HepG2 (cell line): ENCODE results near the gene ANKRD17. TPM values are rescaled to one million over a fixed set of nuclear protein-coding genes. Genes with fewer than 3 reads are reported as not detected.

Experiments used
- AKAP8 ChIP-seq: sonication (generic); formaldehyde crosslinking; IDR thresholded peaks from 2 replicates; pipeline ENCODE4 v1.5.1; 2020; ENCODE audit warnings: mild to moderate bottlenecking, missing genetic modification reagents
- BRF2 ChIP-seq: sonication (generic); formaldehyde crosslinking; IDR thresholded peaks from 2 replicates; pipeline ENCODE4 v1.8.1; 2022; ENCODE audit warnings: mild to moderate bottlenecking, missing genetic modification reagents
- ELF1 ChIP-seq: sonication (generic); formaldehyde crosslinking; IDR thresholded peaks from 2 replicates; pipeline ENCODE4 v1.4.0; 2020; ENCODE audit warnings: missing genetic modification reagents
- KMT2A ChIP-seq: sonication (generic); formaldehyde crosslinking; IDR thresholded peaks from 2 replicates; pipeline ENCODE4 v1.4.0; 2020; ENCODE audit warnings: missing genetic modification reagents
- MAFF ChIP-seq: IDR thresholded peaks from 2 replicates; pipeline ENCODE4 v1.6.1; 2011; ENCODE audit warnings: low read depth, low read length, improper control_type of control experiment
- MLX ChIP-seq: IDR thresholded peaks from 2 replicates; pipeline ENCODE4 v1.6.1; 2016
- NFE2L2 ChIP-seq: fragments of 150-350 bp; IDR thresholded peaks from 2 replicates; pipeline ENCODE4 v1.6.1; 2014; ENCODE audit warnings: low read length
- RNF2 ChIP-seq: fragments of 450-650 bp; conservative IDR thresholded peaks from 2 replicates; pipeline ENCODE4 v1.6.1; 2016; ENCODE audit warnings: low read depth
- SMYD3 ChIP-seq: sonication (generic); formaldehyde crosslinking; IDR thresholded peaks from 2 replicates; pipeline ENCODE4 v1.8.1; 2023; ENCODE audit warnings: mild to moderate bottlenecking, missing genetic modification reagents
- SRF ChIP-seq: IDR thresholded peaks from 2 replicates; pipeline ENCODE4 v1.6.1; 2011; ENCODE audit warnings: mild to moderate bottlenecking, low read depth, low read length, moderate library complexity
- TRIM24 ChIP-seq: sonication (generic); formaldehyde crosslinking; IDR thresholded peaks from 2 replicates; pipeline ENCODE4 v1.8.0; 2022; ENCODE audit warnings: mild to moderate bottlenecking, missing genetic modification reagents
- ZBTB2 ChIP-seq: sonication (generic); formaldehyde crosslinking; IDR thresholded peaks from 2 replicates; pipeline ENCODE4 v1.8.0; 2022; ENCODE audit warnings: low read depth, missing genetic modification reagents
- ZNF264 ChIP-seq: sonication (generic); formaldehyde crosslinking; IDR thresholded peaks from 2 replicates; pipeline ENCODE4 v1.4.0; 2020; ENCODE audit warnings: missing genetic modification reagents
- ZNF296 ChIP-seq: sonication (generic); formaldehyde crosslinking; conservative IDR thresholded peaks from 2 replicates; pipeline ENCODE4 v1.5.0; 2020; ENCODE audit warnings: mild to moderate bottlenecking, missing genetic modification reagents
- ZNF569 ChIP-seq: sonication (generic); formaldehyde crosslinking; IDR thresholded peaks from 2 replicates; pipeline ENCODE4 v1.5.0; 2020; ENCODE audit warnings: mild to moderate bottlenecking, missing genetic modification reagents, moderate library complexity, borderline replicate concordance
- ZNF891 ChIP-seq: sonication (generic); formaldehyde crosslinking; IDR thresholded peaks from 2 replicates; pipeline ENCODE4 v1.5.0; 2020; ENCODE audit warnings: mild to moderate bottlenecking, missing genetic modification reagents
- polyA plus RNA-seq, 8 experiments: library from polyadenylated mRNA; depleted of rRNA in 3 of 8; stranded (reverse) in 7 of 8; unstranded in 1 of 8; fragments of >200 nt; fragmentation: Illumina TruSeq in 4 of 8; extraction: Trizol in 4 of 8; gene quantifications; 2 replicates each; pipeline versions ENCODE4 v1.2.1 to v1.2.3, GENCODE V29; 2011 to 2016; ENCODE audit warnings: low read depth in 4 of 8, missing spikeins in 1 of 8, mixed read lengths in 1 of 8; ENCODE audit not compliant: insufficient read depth in 1 of 8
- total RNA-seq, 5 experiments: library from RNA; depleted of rRNA; stranded (reverse); fragments of >200 nt; fragmentation: Illumina TruSeq; extraction: Trizol; gene quantifications; 2 replicates each; pipeline ENCODE4 v1.2.3, GENCODE V29; 2016; ENCODE audit warnings: low read depth in 1 of 5
- TF ChIP-seq, protein P1 (sequence below): sonication (generic); formaldehyde crosslinking; IDR thresholded peaks from 2 replicates; pipeline ENCODE4; 2020; ENCODE audit warnings: missing genetic modification reagents, mild to moderate bottlenecking, borderline replicate concordance
- TF ChIP-seq, protein P2 (sequence below): sonication (generic); formaldehyde crosslinking; IDR thresholded peaks from 2 replicates; pipeline ENCODE4 v1.4.0; 2020; ENCODE audit warnings: mild to moderate bottlenecking, missing genetic modification reagents, borderline replicate concordance

ANKRD17 gene
- total and polyA plus RNA-seq, 2 of the 13 experiments (the other 11 are each of a cell fraction or from before 2014, with no cell fraction given): 55.7 to 61.1 TPM

DNA sequence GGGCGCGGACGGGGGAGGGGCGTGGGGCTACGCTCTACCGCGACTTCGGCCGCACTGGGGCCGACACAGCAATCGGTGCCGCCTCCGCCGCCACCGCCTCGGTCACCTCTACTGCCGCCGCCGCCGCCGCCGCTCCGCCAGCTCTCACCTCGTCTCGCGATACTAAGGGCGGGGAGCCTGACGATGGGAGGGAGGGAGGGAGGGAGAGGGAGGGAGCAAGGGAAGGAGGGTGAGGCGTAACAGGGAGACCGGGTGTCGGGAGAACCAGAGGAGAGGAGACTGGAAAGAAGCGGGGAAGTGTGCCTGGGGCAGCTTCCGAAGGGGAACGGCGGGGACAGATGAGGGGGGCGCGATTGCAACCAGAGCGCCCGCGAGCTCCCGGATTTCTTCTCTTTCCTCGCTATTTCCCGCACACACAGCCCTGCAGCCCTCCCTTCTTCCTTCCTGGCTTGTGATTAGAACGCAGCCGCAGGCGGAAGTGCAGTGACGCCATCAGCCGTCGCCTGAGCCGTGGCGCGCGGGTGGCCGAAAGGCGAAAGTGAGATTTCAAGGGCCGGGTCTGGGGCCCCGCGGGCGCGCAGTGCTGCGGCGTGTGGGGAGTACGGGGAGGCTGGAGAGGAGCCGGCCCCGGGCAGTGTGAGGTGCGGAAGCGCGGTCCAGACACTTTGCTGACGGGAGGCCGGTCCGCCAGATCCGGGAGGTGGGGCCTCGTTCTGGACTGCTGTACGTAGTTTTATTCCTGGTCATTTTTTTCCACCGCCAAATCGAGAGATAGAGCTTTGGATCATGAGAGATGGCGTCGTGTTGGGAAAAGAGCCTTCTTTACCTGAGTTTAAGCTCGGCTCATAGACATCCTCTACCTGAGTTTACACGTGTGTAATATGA is at the start of gene ANKRD17 (continued):
- TF ChIP-seq, protein P1, sequence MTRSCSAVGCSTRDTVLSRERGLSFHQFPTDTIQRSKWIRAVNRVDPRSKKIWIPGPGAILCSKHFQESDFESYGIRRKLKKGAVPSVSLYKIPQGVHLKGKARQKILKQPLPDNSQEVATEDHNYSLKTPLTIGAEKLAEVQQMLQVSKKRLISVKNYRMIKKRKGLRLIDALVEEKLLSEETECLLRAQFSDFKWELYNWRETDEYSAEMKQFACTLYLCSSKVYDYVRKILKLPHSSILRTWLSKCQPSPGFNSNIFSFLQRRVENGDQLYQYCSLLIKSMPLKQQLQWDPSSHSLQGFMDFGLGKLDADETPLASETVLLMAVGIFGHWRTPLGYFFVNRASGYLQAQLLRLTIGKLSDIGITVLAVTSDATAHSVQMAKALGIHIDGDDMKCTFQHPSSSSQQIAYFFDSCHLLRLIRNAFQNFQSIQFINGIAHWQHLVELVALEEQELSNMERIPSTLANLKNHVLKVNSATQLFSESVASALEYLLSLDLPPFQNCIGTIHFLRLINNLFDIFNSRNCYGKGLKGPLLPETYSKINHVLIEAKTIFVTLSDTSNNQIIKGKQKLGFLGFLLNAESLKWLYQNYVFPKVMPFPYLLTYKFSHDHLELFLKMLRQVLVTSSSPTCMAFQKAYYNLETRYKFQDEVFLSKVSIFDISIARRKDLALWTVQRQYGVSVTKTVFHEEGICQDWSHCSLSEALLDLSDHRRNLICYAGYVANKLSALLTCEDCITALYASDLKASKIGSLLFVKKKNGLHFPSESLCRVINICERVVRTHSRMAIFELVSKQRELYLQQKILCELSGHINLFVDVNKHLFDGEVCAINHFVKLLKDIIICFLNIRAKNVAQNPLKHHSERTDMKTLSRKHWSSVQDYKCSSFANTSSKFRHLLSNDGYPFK (CRISPR knock-in tag): peak; percentile 85; the same call in 1 of the 2 replicates
- TF ChIP-seq NFE2L2: no peak; the same call in 1 of the 2 replicates
- TF ChIP-seq ZNF891 (CRISPR knock-in tag): peak; percentile 79; the same call in 1 of the 2 replicates
- peak; percentile 98 for TF ChIP-seq ELF1 (CRISPR knock-in tag)
- peak; percentile 93 for TF ChIP-seq ZNF264 (CRISPR knock-in tag)
- TF ChIP-seq SRF: peak; percentile 28; the same call in 1 of the 2 replicates
- TF ChIP-seq, protein P2, sequence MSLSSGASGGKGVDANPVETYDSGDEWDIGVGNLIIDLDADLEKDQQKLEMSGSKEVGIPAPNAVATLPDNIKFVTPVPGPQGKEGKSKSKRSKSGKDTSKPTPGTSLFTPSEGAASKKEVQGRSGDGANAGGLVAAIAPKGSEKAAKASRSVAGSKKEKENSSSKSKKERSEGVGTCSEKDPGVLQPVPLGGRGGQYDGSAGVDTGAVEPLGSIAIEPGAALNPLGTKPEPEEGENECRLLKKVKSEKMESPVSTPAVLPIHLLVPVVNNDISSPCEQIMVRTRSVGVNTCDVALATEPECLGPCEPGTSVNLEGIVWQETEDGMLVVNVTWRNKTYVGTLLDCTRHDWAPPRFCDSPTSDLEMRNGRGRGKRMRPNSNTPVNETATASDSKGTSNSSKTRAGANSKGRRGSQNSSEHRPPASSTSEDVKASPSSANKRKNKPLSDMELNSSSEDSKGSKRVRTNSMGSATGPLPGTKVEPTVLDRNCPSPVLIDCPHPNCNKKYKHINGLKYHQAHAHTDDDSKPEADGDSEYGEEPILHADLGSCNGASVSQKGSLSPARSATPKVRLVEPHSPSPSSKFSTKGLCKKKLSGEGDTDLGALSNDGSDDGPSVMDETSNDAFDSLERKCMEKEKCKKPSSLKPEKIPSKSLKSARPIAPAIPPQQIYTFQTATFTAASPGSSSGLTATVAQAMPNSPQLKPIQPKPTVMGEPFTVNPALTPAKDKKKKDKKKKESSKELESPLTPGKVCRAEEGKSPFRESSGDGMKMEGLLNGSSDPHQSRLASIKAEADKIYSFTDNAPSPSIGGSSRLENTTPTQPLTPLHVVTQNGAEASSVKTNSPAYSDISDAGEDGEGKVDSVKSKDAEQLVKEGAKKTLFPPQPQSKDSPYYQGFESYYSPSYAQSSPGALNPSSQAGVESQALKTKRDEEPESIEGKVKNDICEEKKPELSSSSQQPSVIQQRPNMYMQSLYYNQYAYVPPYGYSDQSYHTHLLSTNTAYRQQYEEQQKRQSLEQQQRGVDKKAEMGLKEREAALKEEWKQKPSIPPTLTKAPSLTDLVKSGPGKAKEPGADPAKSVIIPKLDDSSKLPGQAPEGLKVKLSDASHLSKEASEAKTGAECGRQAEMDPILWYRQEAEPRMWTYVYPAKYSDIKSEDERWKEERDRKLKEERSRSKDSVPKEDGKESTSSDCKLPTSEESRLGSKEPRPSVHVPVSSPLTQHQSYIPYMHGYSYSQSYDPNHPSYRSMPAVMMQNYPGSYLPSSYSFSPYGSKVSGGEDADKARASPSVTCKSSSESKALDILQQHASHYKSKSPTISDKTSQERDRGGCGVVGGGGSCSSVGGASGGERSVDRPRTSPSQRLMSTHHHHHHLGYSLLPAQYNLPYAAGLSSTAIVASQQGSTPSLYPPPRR: 0 out of 2 replicates have a peak, but pooled peaks have one; percentile 26
- TF ChIP-seq TRIM24 (CRISPR knock-in tag): no peak
- peak; percentile 77 for TF ChIP-seq ZBTB2
- no peak for TF ChIP-seq SMYD3 (CRISPR knock-in tag)
- no peak for TF ChIP-seq AKAP8 (CRISPR knock-in tag)
- TF ChIP-seq BRF2: no peak
- TF ChIP-seq ZNF296 (CRISPR knock-in tag): 0 out of 2 replicates have a peak, but pooled peaks have one; percentile 79
- TF ChIP-seq KMT2A: peak; percentile 96
- 0 out of 2 replicates have a peak, but pooled peaks have one; percentile 29 for TF ChIP-seq MLX (CRISPR knock-in tag)
- TF ChIP-seq MAFF: no peak
- no peak for TF ChIP-seq ZNF569 (CRISPR knock-in tag)
- TF ChIP-seq RNF2: no peak
